Fibroblast of upper back skin (primary cell): ENCODE results near the gene OBSCN.

Experiments used
- DNase-seq: peaks from one replicate; pipeline ENCODE4 v3.0.0-alpha.2; 2013

The OBSCN gene

DNA sequence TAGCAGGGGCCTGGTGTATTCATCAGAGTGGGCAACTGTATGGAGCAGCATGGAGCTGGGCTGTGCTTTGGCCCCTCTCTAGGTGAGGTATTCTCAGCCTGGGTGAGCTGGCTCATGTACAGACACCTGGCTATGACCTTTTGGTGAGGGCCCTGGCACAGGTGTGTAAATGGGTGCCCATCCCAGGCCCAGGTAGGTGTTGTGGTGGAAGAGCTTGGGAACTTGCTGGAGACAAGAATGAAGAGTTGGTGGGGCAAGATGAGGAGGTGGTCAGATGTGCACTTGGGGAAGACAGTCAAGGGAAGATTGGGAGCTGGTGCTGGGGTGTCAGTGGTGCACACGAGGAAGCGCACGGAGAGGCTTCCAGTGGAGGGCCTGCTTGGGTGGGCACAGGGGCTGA lies 103.2 kb downstream of the OBSCN start:
- no peak for DNase-seq

DNA sequence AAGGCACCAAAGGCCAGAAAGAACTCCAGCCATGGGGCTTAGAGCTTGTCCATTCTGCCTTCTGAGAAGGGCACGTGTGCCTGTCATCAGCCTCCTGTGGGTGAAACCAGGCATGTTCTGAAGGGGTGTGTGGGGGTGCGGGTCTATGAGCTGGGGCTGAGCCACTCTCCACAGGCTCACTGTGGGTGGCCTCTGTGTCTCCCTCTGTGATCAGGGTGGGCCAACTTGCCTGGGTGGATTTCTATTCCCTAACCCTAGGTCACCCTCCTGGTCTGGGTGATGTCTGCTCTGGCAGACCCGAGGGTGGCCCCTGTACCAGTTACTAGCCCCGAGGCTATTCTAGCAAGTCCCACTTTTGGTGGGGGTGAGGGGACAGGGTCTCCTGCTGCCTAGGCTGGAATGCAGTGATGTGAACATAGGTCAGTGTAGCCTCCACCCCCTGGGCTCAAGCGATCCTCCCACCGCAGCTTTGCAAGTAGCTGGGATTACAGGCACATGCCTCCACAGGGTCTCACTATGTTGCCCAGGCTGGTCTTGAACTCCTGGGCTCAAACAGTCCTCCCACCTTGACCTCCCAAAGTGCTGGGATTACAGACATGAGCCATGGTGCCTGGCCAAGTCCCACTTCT lies 104.4 kb downstream of the OBSCN start:
- DNase-seq, result no peak

DNA sequence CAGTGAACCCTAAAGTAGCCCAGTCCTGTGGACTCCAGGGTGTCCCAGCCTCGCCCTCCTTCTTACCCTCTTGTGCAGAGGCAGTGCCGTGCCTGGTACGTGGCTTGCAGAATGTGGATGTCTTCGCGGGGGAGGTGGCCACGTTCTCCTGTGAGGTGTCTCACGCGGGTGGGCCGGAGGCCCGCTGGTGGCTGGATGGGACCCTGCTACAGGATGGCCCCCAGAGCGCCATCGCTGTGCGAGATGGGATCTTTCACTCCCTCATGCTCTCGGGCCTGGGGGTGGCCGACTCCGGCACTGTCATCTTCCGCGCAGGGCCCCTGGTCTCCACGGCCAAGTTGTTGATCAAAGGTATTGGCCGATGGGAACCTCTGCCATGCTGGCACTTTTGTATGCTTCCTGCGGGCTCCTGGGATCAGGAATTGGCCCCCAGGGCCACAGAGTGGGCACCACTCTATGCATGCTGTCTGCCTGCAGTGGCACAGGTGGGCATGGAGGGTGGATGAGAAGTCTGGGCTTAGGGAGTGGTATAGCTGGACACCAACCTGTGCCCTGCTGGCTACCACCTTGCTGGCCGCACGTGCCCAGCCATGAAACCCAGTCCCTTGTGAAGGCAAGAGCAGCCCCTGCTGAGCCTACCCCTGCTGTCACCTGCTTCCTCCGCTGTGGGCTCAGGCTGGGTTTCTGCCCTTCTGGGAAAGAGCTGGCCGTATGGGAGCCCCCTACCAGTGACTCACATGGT lies 105.9 kb downstream of the OBSCN start:
- DNase-seq, result no peak

DNA sequence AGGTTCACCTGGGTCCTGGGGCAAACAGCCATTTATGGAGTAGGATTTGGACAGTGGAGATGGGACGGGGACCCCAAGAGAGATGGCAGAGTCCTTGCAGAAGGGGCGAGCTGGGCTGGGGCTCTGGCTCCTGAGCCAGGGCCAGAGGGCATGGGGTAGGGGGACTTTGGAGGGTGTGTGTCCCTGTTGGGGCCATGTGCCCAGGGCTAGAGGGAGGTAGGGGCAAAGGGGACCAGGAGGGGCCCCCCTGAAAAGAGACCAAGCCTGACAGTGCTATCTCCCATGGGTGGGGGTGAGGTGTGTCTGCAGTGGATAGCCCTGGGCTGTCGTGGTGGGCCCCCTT lies 106.4 kb downstream of the OBSCN start:
- DNase-seq, result no peak

DNA sequence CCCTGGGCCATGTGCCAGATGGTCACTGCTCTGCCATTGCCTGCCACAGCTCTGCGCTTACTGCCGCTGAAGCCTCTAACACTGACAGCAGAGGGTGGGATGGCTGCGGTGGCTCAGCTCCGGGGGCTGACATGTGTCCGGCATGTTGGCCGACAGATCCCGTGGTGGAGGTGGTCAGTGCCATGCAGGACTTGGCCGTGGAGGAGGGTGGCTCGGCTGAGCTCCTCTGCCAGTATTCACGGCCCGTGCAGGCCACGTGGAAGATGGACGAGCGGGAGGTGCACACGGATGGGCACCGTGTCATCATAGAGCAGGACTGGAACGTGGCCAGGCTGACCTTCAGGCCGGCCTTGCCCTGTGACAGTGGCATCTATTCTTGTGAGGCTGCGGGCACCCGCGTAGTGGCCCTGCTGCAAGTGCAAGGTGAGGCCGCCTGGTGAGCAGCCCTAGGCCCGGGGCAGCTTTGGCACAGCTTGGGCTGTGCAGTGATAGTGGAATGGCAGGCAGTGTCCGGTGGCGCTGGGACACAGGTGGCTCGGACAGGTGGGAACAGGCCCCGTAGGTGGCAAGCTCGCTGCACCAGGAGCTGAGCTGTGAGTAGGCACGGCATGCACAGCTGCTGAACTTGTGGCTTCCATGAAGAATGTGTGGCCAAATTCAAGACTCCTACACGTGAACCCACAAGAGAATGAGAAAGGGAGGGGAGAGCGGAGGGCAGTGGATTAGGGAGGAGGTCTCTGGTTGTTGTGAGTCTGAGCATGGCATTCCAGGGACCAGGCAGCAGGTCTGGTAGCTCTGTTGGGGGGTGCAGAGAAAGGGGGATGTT lies 107.0 kb downstream of the OBSCN start:
- no peak for DNase-seq

DNA sequence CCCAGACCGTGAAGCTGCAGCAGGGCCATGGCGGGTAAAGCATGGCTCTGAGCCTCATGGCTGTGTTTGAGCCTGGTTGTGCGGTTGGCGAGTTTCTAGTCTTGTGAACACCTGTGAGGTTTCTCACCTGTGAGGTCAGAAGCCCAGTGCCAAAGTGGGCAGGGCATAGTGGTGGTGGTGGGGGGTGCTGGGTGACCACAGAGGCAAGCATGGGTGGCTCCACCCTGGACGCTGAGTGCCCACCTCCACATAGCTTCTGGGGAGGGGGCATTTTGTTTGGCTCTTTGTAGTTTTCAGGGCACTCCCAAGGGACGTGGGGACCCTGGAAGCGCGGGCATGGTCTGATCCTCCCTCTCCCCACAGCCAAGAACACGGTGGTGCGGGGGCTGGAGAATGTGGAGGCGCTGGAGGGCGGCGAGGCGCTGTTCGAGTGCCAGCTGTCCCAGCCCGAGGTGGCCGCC lies 107.7 kb downstream of the OBSCN start:
- DNase-seq, result no peak

DNA sequence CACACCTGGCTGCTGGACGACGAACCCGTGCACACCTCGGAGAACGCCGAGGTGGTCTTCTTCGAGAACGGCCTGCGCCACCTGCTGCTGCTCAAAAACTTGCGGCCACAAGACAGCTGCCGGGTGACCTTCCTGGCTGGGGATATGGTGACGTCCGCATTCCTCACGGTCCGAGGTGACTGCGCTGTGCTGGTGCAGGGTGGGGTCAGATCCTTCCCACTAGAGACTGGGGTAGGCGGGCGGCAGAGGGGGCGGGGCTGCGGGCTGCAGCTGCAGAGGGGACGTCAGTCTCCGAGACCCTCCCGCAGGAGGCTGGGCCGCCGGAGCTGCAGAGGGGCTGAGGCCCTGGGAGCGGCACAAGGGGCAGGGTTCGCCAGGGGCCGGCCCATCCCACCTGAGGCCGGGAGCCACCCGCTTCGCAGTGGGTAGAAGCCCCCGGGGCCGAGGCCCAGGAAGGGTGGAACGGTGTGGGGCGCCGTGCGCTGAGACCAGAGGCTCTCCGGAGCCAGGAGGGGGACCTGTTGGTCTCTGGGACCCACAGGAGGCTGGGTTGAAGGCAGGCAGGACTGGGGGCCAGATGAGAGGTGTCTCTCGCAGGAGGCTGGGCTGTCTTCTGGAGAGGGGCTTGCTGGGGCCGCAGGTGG lies 108.2 kb downstream of the OBSCN start:
- no peak for DNase-seq

DNA sequence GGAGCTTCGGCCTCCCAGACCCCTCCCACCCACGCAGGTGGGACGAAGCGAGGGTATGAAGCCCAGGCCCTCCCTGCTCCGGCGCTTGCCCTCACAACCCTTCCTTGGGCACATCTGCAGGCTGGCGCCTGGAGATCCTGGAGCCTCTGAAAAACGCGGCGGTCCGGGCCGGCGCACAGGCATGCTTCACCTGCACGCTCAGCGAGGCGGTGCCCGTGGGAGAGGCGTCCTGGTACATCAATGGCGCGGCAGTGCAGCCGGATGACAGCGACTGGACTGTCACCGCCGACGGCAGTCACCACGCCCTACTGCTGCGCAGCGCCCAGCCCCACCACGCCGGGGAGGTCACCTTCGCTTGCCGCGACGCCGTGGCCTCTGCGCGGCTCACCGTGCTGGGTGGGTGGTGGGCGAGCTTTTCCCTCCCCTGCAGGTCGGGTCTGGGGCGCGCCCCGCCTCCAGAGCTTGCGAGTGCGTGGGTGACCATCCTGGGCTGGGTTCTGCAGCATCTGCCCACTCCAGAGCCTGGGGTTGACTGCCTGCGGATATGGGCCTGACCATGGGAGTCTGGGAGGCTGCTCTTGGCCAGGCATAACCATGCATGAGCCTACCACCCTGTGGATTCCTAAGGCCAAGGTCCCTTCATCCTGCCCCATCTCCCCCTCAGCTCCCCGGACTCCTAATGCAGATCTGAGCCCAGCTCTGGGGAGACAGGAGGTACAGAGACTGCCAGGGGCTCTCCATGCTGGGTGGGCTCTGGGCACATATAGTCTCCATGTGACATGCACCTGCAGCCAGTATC lies 108.9 kb downstream of the OBSCN start:
- DNase-seq, result no peak

DNA sequence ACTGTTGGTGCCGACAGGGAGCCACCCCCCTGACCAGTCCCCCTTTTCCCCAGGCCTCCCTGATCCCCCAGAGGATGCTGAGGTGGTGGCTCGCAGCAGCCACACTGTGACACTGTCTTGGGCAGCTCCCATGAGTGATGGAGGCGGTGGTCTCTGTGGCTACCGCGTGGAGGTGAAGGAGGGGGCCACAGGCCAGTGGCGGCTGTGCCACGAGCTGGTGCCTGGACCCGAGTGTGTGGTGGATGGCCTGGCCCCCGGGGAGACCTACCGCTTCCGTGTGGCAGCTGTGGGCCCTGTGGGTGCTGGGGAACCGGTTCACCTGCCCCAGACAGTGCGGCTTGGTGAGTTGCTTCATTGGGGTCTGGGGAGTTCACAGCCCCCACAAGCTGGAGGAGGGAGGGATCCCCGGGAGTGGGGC lies 109.6 kb downstream of the OBSCN start:
- no peak for DNase-seq

DNA sequence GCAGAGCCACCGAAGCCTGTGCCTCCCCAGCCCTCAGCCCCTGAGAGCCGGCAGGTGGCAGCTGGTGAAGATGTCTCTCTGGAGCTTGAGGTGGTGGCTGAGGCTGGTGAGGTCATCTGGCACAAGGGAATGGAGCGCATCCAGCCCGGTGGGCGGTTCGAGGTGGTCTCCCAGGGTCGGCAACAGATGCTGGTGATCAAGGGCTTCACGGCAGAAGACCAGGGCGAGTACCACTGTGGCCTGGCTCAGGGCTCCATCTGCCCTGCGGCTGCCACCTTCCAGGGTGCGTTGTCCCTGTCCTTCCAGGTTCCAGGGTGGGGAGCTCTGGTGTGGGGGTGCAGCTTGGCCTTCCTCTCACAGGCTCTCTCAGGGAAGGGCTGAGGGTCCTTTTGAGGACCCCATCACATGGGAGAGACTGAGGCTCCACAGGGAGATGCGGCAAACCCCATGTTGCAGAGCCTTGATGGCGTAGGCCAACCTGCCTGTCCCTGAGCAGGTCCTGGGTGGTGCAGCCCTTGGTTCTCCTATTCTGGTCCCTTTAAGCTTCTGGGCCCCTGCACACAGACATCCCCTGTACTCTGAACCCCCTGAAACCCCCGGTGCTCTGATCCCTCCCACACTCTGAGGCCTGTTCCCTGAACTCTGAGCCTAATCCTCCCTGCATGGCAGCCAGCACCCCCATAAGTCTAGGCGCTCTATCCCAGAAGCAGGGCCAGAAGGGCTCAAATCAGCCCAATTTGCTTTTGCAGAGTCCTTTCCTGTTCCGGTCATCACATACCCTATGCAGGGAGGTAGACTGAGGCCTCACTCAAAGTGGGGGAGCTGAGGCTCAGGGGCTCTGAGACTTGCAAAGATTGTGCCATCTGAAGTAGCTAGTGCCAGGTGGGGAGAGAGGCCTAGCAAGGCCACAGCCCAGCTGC lies 110.3 kb downstream of the OBSCN start:
- no peak for DNase-seq

DNA sequence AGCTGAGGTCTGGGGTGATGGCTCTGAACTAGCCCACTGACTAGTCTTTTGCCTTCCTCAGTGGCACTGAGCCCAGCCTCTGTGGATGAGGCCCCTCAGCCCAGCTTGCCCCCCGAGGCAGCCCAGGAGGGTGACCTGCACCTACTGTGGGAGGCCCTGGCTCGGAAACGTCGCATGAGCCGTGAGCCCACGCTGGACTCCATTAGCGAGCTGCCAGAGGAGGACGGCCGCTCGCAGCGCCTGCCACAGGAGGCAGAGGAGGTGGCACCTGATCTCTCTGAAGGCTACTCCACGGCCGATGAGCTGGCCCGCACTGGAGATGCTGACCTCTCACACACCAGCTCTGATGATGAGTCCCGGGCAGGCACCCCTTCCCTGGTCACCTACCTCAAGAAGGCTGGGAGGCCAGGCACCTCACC lies 111.0 kb downstream of the OBSCN start:
- no peak for DNase-seq

DNA sequence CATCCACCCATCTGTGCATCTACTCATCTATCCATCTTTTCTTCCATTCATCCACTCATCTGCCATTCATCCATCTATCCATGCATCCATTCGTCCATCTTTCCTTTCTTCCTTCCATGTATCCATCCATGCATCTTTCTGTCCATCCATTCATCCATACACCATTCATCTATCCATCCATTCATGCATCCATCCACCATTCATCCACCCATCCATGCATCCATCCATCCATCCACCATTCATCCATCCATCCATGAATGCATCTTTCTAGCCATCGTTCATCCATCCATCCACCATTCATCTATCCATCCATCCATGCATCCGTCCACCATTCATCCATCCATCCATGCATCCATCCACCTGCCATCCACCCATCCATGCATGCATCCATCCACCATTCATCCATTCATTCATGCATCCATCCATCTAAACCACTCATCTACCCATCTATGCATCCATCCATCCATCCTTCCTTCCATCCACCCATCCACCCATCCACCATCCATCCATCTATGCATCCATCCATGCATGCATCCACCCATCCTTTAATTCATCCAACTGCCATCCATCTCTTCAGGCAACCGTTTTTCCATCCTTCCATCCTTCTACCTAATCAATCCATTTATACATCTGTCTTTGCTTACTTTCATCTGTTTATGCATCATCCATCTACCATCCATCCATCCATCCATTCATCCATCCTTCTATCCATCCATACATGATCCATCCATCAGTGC lies 111.7 kb downstream of the OBSCN start:
- DNase-seq, result no peak

DNA sequence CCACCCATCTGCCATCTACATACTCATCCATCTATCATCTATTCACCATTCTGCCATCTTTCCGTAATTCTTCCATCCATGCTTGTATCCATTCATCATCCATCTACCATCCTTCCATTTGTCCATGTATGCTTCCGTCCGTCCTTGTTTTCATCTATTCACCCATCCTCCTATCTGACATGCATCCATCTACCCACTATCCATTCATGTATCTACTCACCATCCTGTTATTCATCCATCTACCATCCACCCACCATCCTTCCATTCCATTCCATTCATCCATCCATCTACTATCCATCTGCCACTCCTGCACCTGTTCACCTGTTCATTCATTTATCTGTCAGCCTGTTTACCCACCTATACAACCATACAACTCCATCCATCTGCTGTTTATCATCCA lies 112.5 kb downstream of the OBSCN start:
- no peak for DNase-seq

DNA sequence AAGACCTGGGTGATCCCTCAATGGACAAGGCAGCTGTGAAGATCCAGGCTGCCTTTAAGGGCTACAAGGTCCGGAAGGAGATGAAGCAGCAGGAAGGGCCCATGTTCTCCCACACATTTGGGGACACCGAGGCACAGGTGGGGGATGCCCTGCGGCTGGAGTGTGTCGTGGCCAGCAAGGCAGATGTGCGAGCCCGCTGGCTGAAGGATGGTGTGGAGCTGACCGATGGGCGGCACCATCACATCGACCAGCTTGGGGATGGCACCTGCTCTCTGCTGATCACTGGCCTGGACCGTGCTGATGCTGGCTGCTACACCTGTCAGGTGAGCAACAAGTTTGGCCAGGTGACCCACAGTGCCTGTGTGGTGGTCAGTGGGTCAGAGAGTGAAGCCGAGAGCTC lies 113.6 kb downstream of the OBSCN start:
- DNase-seq, result no peak

DNA sequence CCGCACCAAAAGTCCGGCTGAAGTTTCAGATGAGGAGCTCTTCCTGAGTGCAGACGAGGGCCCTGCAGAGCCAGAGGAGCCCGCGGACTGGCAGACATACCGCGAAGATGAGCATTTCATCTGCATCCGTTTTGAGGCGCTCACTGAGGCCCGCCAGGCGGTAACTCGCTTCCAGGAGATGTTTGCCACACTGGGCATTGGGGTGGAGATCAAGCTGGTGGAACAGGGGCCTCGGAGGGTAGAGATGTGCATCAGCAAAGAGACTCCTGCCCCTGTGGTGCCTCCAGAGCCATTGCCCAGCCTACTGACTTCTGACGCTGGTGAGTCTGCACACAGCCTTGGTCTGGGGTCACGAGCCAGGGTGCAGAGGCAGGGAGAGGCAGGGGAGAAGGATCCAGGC lies 114.1 kb downstream of the OBSCN start:
- no peak for DNase-seq

DNA sequence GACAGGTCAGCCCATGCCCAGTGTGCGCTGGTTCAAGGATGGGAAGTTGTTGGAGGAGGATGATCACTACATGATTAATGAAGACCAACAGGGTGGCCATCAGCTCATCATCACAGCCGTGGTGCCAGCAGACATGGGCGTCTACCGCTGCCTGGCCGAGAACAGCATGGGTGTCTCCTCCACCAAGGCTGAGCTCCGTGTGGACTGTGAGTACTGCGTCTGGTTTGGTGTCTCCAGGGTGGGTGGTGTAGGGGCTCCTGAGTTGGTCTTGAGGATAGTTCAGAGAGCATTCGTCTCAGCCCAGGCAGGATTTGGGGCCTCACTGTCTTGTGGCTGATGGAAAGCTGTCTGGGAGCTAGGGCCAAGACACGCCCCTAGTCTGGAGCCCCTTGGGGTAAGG lies 115.6 kb downstream of the OBSCN start:
- no peak for DNase-seq

DNA sequence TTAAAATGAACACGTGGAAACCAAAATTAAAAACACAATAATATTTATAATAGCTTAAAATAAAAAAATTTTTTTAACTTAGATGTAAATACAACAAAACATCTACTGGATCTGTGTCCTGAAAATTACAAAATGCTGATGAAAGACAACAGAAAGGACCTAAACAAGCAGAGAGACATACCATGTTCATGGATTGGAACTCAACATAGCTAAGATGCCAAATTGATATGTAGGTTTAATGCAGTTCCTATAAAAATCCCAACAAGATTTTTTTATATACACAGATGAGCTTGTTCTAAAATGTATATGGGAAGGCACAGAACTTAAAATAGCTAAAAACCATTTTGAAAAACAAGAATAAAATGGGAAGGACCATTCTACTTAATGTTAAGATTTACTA lies 117.4 kb downstream of the OBSCN start:
- DNase-seq, result no peak

DNA sequence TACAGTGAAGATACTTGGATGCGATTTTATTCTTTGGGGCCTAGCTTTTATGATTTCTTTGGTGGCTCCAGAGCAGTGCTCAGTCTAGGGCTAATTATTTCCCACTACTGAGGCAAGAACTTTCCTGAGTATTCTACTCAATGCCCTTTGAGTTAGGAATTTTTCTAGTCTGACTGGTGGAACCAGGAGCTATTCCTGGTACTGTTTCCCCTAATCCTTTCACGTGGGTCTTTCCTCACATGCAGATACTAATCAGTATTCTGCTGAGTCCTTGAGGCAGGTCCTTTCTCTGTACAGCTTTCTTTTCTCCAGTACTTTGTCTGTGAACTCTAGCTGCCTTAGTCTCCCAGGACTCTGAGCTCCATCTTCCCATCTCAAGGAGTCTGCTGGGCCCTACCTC lies 122.0 kb downstream of the OBSCN start:
- DNase-seq, result no peak

DNA sequence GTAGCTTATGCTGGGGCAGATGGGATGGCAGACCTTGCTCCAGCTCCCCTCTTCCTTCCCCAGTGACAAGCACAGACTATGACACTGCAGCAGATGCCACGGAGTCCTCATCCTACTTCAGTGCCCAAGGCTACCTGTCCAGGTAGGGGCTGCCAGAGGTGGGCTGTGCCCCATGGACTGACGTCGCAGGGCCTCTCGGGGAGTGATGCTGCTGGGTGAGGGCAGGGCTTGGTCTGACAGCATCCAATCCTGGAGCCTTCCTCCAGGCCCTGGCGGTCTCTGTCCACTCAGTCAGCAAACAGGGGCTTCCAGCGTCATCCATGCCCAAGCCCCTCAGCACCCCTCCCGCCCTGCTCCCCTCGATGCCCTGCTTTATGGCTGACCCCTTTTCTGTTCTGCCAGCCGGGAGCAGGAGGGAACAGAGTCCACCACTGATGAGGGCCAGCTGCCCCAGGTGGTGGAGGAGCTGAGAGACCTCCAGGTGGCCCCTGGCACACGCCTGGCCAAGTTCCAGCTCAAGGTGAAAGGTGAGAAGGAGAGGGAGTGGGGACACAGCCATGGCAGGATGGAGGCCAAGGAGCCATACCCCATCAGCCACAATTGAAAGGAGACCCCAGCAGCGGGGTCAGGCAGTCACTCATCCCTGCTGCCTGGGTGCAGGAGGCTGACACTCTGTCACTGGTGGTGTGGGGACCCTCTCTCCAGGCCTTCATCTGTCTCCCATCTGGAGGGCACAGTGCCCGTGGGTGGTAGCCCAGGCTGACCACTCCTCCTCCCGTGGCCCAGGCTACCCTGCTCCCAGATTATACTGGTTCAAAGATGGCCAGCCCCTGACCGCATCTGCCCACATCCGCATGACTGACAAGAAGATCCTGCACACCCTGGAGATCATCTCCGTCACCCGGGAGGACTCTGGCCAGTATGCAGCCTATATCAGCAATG lies 125.2 kb downstream of the OBSCN start:
- DNase-seq, result no peak

DNA sequence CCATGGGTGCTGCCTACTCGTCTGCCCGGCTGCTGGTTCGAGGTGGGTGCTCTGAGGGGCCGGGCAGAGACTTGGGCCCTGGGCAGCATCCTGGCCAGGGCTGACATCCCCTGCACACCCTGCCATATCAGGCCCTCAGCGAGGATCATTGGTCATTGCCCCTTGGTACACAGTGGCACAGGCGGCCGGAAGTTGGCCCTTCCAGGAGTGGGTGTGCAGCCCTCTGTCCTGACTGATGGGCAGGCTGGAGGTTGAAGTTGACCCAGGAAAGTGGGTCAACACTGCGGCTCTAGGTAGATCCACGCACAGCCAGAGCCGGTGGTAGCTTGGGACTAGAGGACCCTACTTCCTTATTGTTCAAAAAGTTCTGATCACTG lies 125.9 kb downstream of the OBSCN start:
- no peak for DNase-seq
